GM21723 (cell line): ENCODE results near the gene SAMD11.

Experiments
- ATAC-seq: cut with Tn5 transposase; IDR thresholded peaks from one replicate; pipeline ENCODE4 v1.9.1; 2021; ENCODE audit warnings: mild to moderate bottlenecking, moderate library complexity; ENCODE audit not compliant: unreplicated experiment

SAMD11 gene

DNA sequence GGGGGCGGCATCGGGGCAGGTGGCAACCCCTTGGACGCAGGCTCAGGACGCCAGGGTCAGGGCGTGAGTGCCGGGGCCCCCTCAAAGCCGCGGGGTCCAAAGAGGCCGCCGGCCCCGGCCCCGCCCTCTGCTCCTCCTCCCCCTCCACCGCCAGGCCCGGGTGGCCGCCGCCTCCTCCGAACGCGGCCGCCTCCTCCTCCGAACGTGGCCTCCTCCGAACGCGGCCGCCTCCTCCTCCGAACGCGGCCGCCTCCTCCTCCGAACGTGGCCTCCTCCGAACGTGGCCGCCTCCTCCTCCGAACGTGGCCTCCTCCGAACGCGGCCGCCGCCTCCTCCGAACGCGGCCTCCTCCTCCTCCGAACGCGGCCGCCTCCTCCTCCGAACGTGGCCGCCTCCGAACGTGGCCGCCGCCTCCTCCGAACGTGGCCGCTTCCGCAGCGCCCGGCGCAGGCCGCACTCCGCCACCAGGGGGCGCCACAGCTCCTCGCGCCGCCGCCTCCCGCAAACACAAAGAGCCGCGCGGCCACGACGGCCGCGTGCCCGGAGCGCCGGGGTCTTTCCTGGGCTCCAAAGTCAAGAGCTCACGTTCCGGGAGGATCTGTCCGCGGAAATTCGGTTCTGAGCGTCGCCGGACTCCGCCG lies 19.3 kb upstream of the SAMD11 start:
- peak; percentile 63 for ATAC-seq

DNA sequence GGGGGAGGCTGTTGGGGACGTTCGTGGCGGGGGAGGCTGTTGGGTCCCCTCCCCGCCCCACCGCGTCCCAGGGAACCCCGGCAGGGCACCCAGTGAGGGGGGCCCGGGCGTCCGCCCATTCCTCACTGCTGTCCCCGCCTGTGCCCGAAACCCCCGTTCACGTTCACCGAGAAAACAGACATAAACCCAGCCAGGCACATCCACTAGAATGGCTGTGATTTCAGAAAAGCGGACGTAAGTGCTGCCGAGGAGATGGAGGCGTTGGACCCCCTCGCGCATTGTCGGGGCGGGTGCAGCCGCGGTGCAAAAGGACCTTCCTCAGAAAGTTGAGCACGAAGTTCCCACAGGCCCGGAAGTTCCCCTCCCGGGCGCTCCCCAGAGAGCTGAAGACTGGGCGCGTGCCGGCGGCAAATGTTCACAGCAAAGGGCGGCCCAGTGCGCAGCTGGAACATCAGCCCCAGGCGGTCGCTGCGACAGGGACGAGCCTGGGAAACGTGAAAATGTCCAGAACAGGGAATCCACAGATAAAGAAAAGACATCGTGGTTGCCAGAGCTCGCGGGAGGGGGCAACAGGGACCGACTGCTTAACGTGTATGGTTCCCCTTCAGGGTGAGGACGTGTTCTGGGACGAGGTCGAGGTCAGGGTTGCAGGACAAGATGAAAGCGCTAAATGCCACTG lies 18.5 kb upstream of the SAMD11 start:
- no peak for ATAC-seq

DNA sequence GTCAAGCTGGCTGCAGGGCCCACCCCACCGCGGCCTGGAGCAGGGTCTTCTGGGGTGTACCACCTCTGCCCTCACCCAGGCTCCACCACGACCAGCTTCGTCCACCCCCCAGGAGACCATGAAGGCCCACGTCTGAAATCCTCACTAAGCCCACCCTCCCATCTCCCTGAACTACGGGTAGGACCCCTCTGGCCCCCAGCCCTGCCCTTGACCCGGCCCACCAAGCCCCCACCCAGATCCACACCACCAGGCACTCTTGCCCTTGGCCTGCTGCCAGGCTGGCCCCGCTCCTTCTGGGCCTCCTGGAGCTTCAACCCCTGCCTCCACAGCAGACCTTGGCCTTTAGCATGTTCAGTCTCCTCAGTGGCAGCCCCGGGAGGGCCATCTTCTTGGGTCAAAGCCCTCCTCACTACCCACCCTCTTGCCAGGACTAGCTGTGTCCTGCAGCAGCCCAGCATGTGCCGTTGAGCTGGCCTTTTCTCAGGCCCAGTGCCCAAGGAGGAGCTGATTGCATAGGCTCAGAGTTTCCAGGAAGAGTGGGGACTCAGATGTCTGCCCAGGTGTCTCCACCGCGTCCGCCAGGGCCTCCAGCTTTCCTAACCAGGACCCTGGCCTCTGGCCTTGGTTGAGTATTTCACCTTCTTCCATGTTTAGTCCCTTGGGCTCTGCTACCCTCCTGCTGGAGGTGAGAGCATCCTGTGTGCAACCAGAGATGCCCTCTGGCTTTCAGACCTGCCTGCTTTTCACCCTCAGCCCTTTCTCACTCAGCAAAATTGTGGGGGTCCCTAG lies 17.7 kb upstream of the SAMD11 start:
- no peak for ATAC-seq

DNA sequence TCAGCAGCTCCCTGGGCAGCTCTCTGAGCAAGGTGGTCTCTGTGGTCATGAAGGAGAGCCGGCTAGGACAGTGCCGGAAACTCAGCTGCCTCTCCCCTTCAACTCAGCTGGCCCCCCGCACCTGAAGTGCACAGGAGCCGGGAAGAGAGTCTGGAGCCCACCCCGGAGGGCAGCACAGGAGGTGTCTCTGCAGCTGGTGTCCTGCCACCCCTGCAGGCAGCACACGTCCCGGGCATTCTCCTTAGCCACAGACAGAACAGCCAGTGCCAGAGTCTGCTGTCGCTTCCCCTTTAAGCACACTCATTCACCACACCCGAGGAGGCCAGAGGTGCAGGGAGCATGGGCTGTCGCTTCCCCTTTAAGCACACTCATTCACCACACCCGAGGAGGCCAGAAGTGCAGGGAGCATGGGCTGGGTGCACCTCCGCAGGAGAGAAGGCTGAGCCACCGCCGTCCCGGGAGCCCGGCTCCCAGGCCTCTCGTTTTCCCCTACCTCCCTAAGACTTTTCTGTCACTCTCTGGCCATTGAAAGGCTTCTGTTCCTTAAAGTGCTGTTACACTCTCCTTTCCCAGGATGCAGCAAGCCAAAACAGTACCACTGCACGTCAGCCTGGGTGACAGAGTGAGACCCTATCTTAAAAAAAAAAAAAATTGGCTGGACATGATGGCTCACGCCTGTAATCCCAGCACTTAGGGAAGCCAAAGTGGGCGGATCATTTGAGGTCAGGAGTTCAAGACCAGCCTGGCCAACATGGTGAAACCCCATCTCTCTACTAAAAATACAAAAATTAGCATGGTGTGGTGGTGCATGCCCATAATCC lies 16.9 kb upstream of the SAMD11 start:
- no peak for ATAC-seq

DNA sequence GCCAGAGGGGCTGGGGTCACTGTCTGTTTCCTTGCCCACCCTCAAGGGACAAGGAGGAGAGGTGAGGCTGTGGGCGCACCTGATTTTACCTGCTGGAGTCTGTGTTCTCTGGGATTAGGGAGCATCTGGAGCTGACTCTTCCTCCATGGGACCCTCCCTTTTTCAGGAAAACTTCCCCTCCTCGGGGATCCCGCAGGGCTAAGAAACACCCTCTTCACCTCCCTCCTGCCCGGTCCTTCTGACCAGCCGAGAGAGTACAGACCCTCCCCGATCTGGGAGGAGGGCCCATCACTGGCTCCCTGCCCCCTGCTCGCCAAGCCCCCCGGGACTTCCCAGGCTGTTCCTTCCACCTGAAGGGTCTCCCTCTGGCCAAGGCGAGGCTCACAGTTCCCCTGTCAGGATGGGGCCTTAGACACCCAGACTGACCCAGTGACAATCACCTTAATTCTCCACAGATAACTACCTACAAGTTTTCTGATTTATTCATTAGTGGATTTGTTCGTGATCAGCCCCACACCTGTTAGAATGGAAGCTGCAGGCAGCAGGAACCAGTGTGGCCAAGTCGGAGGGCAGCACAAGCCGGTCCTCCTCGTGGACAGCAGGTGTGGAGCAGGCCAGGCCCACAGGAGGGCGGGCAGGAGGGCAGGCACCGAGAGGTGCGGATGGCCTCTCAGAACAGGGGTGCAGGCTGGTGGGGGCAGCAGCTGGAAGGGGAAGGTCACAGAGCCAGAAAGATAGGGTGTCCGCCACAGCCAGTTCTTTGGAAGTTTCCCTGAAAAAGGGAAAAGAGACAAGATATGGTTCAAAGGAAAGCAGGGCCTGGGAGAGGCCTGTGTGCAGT lies 15.9 kb upstream of the SAMD11 start:
- no peak for ATAC-seq

DNA sequence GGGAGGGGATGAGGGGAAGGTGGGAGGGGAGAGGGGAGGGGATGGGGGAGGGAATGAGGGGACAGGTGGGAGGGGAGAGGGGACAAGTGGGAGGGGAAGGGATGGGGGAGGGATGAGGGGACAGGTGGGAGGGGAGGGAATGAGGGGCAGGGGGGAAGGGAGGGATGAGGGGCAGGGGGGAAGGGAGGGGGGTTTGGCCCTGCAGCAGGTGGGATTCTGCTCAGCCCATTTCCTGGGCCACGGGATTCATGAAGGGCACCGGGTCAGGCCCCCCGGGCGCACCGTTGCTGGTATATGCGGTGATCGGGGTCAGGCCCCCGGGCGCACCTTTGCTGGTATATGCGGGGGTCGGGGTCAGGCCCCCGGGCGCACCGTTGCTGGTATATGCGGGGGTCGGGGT lies 15.1 kb upstream of the SAMD11 start:
- ATAC-seq, result no peak

DNA sequence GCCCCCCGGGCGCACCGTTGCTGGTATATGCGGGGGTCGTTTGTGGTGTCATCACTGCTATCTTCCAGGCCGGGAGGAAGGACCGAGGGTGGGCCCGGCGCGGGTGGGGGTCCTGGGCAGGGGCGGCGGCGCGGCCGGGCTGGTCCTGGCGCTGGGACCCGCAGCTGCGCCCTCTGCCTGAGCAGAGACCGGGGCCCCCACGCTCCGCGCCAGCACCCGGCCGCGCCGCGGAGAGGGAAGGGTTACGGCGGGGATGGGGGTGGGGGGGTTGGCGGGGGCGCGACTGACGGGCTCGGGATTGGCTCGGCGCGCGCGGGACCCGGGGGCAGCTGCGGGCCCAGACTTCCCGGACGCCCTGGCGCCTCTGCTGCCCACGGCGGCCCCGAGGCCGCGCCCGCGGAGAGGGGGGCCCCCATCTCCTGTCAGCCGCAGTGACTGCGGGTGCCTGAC lies 13.8 kb upstream of the SAMD11 start:
- ATAC-seq, result no peak

DNA sequence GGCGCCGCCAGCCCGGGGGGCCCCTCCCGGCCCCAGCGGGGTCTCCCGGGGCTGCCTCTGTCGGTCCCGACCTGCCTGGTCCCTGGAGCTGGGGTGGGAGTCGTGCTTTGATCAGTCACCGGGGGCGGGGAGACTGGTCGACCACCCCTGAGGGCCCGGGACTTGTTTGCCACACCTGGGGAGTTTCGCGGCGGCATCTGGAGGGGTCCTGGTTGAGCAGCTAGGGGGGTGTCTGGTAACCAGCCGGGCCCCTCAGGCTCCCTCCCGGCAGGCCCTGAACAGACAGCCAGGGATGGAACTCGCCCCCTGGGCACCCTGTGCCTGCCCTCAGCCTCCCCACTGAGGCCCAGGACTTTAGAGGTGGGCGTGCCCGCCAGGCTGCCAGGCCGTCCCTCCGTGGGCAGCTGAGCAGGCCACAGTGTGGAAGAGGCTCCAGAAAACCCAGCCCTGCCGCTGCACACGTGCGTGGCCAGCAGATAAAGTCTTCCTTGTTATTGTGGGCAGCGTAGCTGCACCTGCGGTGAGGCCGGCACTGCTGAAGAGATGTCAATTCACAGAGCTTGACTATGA lies 13.3 kb upstream of the SAMD11 start:
- no peak for ATAC-seq

DNA sequence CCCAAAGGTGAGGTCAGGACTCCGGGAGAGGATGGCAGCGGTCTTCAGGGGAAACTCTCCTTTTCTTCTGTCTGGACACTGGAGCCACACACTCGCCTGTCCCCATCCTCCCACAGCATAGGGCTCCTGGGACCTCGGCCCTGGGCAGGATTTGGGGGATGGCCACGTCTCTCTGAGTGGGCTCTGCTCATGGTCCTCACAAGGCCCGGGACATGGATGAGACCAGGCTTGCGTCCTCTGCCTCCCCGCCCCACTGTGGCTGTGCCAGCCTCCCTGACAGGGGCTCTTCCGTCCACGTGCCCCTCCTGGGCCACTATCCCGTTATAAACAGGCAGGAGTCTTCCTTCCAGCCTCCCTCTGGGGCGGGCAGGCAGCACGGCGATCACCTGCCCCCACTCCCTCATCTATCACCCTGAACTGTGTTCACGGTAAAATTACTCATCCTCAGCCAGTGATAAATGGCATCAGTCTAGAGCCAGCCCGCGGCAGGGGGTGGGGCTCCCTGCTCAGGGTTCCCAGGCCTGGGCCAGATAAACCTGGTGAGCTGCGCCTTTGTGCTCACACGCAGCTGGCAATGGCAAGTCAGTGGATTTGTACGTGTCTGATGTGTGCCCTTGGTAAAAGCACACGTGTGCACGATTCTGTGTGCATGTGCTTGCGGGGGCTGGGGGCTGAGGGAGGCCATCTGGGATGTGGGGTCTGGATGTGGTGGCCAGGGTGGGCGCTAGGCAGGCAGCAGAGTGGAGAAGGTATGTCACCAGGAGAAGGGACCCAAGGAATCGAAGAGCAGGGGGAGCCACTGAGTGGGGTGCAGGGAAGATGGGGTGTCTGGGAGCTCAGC lies 12.6 kb upstream of the SAMD11 start:
- no peak for ATAC-seq

DNA sequence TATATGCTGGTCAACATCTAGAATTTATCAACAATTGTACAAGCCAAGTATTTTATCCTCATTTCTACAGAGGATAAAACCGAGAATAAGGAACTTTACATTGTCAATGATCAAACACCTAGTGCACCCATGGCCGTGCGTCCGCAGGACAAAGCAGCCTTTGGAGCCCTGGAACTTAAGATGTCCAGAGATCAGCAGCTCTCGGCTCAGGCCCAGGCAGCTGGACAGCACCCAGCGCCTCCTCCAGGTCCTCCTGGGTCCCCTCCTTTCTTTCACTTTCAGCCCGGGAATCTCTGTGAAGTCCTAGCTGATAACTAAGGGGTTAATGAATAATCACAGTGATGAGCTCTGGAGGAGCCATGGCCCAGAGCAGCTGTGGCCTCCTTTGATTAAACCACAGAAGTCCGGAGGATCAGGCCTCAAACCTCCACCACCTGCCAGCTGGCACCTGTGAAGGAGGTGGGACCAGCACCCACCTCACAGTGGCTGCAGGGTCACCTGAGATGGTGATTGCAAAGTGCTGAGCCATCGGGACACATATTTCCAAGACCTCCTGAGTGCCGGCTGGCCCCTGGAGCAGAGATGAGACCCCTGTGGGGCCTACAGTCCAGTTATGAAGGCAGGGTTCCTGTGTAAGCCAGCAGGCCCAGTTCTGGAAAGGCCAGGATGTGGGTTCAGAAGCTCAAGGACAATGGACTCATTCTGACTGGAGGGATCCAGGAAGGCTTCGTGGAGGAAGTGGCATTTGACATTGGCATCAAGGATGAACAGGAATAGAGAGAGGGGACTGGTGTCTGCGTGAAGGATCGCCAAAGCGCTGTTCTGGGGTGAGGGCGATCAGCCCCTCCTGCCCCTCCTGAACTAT lies 11.6 kb upstream of the SAMD11 start:
- no peak for ATAC-seq

DNA sequence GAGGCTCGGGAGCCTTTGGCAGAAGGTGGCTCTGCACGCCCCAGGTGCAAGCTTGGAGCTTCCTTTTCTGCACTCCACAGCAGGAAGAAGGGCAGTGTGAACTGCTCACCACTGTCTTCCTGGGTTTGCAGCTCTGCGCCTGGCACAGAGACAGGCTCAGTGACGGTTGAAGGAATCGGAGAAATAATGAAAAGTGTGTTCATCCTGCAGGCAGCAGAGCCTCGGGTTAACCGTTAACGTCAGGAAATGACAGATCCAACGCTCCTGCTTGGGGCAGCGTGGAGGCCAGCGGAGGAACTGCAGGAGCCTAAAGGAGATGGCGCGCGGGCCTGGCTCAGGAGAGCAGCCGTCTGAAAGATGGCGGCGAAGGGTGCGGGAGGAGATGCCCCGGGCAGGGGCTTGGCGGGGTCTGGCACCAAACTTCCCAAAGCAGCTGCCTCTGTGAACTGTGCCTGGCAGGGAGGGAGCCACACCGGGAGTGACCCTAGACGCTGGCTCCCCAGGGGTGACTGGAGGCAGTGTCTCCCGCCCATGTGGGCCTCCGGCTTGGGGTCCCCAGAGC lies 10.9 kb upstream of the SAMD11 start:
- no peak for ATAC-seq

DNA sequence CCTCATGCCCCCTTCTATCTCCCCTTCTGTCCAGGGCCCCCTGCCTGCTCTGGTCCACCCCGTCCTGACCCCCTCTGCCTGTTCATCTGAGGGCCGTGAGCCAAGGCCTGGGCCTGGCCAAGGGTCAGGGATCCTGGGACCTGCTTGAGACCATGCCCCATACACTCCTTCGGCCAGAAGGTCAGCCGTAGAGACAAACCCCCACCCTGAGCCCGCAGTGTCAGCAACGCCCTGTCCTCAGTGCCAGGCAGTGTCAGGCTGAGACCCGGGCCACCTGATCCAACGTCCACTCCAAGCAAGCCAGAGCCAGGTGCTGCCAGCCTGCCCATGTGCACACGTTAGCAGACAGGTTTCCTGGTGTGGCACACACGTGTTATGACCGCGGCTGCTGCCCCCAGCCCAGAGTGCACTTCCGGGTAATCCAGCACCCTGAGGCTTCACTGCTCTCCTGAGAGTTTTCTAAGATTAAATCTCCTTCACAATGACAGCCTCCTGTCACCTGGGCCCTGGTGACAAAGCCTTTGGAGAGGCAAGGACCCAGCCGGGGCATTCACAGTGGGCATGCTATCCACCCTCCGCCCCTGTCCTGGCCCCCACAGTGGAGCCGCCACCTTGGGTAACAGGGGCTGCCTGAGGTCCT lies 10.1 kb upstream of the SAMD11 start:
- ATAC-seq, result no peak

DNA sequence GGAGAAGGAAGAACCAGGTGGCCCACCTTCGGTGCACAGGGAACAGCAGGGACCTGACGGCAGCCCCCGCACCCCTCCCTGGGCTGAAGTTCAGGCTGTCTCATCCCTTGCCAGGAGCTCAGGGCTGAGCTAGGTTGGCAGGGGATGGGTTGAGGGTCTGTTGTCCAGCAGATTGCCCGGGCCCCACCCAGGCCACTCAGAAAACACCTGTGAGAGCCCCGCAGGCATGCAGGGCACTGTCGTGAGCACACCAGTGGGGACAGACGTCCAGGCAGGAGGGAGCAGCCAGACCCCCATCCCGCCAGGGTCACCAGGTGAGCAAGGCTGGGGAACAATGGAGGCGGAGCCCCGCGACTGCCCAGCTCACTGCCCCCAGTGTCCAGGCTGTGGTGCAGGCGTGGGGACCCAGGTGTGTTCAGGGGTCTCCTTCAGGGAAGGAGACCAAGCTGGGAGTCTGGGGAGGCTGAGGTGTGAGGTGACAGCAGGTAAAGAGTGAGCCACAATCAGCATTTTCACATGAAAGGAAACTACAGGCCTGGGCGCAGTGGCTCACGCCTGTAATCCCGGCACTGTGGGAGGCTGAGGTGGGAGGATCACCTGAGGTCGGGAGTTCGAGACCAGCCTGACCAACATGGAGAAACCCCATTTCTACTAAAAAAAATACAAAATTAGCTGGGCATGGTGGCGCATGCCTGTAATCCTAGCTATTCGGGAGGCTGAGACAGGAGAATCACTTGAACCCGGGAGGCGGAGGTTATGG lies 9.4 kb upstream of the SAMD11 start:
- ATAC-seq, result no peak

DNA sequence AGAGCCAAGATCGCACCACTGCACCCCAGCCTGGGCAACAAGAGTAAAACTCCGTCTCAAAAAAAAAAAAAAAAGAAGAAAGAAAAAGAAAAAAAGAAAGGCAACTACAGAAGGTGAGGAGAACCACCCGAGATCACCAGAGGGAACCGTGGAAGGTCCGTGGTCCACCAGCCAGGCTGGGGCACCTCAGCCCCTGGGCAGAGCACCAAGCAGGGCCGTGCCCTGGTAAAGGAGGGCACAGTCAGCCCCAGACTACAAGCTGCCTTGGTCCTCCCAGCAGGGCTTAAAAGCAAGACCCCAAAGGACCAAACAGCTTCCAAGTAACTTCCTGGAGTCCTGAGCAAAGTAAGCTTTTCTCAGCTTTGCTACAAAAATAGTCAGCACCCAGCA lies 8.8 kb upstream of the SAMD11 start:
- ATAC-seq, result no peak

DNA sequence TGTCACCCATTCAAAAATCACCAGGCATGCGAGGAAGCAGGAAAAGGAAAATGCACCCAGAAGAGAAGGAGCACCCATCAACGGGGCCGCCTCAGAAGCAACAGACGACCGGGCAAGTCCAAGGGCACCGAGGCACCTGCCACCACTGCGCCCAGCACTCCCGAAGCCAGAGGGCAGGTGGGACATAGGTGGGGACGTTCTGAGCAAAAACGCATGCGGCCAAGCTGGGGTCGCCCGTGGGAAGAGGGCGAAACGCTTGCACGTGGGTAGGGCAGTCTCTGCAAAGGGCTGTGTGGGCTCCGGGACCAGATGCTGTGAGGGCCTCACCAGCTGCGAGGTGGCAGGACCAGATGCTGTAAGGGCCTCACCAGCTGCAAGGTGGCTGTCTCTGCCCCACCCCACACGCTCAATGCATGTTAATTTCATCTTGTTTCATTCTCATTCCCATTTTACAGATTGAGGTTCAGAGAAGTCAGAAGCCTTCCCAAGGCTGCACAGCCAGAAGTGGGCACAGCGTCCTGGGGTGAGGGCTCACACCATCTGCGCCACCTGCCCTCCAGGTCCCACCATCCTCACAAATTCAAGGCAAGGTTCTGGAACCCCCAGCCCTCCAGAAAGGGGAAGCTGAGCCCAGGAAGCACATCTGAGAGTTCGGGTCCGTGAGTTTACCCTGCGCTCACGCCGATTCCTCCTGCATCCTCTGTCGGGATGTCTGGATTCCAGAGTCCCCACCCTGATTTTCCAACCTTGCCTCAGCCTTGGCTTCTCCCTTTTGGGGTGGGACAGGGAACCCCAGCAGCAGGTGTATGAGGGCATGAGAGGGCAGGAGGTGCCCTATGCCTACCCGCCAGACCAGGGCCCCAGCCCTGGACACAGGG lies 8.2 kb upstream of the SAMD11 start:
- no peak for ATAC-seq
